HEK293 (cell line): ENCODE measurements around the gene TAF1A.

Source experiments
- GLI4 ChIP-seq: fragments of 450-650 bp; formaldehyde crosslinking; IDR thresholded peaks from 2 replicates; pipeline ENCODE4 v1.5.1; 2016; ENCODE audit warnings: missing biosample characterization, missing genetic modification characterization
- SCRT1 ChIP-seq: fragments of 450-650 bp; formaldehyde crosslinking; IDR thresholded peaks from 2 replicates; pipeline ENCODE4 v1.5.1; 2016; ENCODE audit warnings: missing biosample characterization, missing genetic modification characterization, borderline replicate concordance
- TCF7L2 ChIP-seq: IDR thresholded peaks from 2 replicates; pipeline ENCODE4 v1.6.1; 2011; ENCODE audit warnings: low read depth, mild to moderate bottlenecking, inconsistent platforms, low read length, moderate library complexity, borderline replicate concordance
- ZBTB17 ChIP-seq: fragments of 450-650 bp; formaldehyde crosslinking; IDR thresholded peaks from 2 replicates; pipeline ENCODE4 v1.5.1; 2016; ENCODE audit warnings: missing biosample characterization, missing genetic modification characterization
- ZFP37 ChIP-seq: fragments of 450-650 bp; formaldehyde crosslinking; IDR thresholded peaks from 2 replicates; pipeline ENCODE4 v1.5.1; 2016; ENCODE audit warnings: missing biosample characterization, missing genetic modification characterization
- ZNF24 ChIP-seq: fragments of 450-650 bp; formaldehyde crosslinking; IDR thresholded peaks from 2 replicates; pipeline ENCODE4 v1.5.1; 2016; ENCODE audit warnings: missing biosample characterization, missing genetic modification characterization
- ZNF791 ChIP-seq: fragments of 450-650 bp; formaldehyde crosslinking; IDR thresholded peaks from 2 replicates; pipeline ENCODE4 v1.5.1; 2016; ENCODE audit warnings: missing biosample characterization, missing genetic modification characterization
- ZNF792 ChIP-seq: fragments of 450-650 bp; formaldehyde crosslinking; IDR thresholded peaks from 2 replicates; pipeline ENCODE4 v1.5.1; 2016; ENCODE audit warnings: missing biosample characterization, missing genetic modification characterization
- TF ChIP-seq, protein P1 (sequence below): fragments of 450-650 bp; formaldehyde crosslinking; IDR thresholded peaks from 2 replicates; pipeline ENCODE4 v1.5.1; 2016; ENCODE audit warnings: missing biosample characterization, missing genetic modification characterization
- TF ChIP-seq, protein P2 (sequence below): fragments of 450-650 bp; formaldehyde crosslinking; IDR thresholded peaks from 2 replicates; pipeline ENCODE4 v1.5.1; 2016; ENCODE audit warnings: missing biosample characterization, missing genetic modification characterization, borderline replicate concordance
- TF ChIP-seq, protein P3 (sequence below): fragments of 450-650 bp; formaldehyde crosslinking; IDR thresholded peaks from 2 replicates; pipeline ENCODE4 v1.5.1; 2016; ENCODE audit warnings: missing biosample characterization, missing genetic modification characterization, low read depth
- TF ChIP-seq, protein P4 (sequence below): fragments of 450-650 bp; formaldehyde crosslinking; IDR thresholded peaks from 2 replicates; pipeline ENCODE4 v1.5.1; 2016; ENCODE audit warnings: missing biosample characterization, missing genetic modification characterization, low read depth

DNA sequence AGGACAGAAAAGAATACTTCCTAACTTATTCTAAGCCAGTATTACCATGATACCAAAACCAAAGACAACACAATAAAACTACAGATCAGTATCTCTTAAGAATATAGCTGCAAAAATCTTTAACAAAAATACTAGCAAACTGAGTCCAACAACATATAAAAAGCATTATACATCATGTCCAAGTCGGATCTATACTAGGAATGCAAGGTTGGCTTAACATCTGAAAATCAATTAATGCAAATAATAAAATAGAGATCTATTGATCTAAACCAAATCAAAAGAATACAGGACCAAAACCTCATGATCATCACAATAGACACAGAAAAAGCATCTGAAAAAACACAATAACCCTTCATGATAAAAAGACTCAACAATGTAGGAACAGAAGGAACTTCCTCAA lies 18.9 kb downstream of the TAF1A start:
- TF ChIP-seq ZNF792, result no peak
- TF ChIP-seq ZNF24 (tag by site-specific recombination), result no peak
- TF ChIP-seq TCF7L2, result no peak
- TF ChIP-seq GLI4, result no peak
- no peak for TF ChIP-seq ZFP37
- TF ChIP-seq, protein P1, sequence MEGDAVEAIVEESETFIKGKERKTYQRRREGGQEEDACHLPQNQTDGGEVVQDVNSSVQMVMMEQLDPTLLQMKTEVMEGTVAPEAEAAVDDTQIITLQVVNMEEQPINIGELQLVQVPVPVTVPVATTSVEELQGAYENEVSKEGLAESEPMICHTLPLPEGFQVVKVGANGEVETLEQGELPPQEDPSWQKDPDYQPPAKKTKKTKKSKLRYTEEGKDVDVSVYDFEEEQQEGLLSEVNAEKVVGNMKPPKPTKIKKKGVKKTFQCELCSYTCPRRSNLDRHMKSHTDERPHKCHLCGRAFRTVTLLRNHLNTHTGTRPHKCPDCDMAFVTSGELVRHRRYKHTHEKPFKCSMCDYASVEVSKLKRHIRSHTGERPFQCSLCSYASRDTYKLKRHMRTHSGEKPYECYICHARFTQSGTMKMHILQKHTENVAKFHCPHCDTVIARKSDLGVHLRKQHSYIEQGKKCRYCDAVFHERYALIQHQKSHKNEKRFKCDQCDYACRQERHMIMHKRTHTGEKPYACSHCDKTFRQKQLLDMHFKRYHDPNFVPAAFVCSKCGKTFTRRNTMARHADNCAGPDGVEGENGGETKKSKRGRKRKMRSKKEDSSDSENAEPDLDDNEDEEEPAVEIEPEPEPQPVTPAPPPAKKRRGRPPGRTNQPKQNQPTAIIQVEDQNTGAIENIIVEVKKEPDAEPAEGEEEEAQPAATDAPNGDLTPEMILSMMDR (tag by site-specific recombination), result no peak
- TF ChIP-seq, protein P2, sequence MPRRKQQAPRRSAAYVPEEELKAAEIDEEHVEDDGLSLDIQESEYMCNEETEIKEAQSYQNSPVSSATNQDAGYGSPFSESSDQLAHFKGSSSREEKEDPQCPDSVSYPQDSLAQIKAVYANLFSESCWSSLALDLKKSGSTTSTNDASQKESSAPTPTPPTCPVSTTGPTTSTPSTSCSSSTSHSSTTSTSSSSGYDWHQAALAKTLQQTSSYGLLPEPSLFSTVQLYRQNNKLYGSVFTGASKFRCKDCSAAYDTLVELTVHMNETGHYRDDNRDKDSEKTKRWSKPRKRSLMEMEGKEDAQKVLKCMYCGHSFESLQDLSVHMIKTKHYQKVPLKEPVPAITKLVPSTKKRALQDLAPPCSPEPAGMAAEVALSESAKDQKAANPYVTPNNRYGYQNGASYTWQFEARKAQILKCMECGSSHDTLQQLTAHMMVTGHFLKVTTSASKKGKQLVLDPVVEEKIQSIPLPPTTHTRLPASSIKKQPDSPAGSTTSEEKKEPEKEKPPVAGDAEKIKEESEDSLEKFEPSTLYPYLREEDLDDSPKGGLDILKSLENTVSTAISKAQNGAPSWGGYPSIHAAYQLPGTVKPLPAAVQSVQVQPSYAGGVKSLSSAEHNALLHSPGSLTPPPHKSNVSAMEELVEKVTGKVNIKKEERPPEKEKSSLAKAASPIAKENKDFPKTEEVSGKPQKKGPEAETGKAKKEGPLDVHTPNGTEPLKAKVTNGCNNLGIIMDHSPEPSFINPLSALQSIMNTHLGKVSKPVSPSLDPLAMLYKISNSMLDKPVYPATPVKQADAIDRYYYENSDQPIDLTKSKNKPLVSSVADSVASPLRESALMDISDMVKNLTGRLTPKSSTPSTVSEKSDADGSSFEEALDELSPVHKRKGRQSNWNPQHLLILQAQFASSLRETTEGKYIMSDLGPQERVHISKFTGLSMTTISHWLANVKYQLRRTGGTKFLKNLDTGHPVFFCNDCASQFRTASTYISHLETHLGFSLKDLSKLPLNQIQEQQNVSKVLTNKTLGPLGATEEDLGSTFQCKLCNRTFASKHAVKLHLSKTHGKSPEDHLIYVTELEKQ (tag by site-specific recombination), result no peak
- TF ChIP-seq, protein P3, sequence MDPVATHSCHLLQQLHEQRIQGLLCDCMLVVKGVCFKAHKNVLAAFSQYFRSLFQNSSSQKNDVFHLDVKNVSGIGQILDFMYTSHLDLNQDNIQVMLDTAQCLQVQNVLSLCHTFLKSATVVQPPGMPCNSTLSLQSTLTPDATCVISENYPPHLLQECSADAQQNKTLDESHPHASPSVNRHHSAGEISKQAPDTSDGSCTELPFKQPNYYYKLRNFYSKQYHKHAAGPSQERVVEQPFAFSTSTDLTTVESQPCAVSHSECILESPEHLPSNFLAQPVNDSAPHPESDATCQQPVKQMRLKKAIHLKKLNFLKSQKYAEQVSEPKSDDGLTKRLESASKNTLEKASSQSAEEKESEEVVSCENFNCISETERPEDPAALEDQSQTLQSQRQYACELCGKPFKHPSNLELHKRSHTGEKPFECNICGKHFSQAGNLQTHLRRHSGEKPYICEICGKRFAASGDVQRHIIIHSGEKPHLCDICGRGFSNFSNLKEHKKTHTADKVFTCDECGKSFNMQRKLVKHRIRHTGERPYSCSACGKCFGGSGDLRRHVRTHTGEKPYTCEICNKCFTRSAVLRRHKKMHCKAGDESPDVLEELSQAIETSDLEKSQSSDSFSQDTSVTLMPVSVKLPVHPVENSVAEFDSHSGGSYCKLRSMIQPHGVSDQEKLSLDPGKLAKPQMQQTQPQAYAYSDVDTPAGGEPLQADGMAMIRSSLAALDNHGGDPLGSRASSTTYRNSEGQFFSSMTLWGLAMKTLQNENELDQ (tag by site-specific recombination), result no peak
- no peak for TF ChIP-seq ZBTB17 (tag by site-specific recombination)
- no peak for TF ChIP-seq ZNF791 (tag by site-specific recombination)
- TF ChIP-seq, protein P4, sequence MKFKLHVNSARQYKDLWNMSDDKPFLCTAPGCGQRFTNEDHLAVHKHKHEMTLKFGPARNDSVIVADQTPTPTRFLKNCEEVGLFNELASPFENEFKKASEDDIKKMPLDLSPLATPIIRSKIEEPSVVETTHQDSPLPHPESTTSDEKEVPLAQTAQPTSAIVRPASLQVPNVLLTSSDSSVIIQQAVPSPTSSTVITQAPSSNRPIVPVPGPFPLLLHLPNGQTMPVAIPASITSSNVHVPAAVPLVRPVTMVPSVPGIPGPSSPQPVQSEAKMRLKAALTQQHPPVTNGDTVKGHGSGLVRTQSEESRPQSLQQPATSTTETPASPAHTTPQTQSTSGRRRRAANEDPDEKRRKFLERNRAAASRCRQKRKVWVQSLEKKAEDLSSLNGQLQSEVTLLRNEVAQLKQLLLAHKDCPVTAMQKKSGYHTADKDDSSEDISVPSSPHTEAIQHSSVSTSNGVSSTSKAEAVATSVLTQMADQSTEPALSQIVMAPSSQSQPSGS (tag by site-specific recombination), result no peak
- no peak for TF ChIP-seq SCRT1 (tag by site-specific recombination)
